HepG2 (cell line): ENCODE data around the gene TRIO.

Experiments used
- CENPX ChIP-seq: sonication (generic); formaldehyde crosslinking; IDR thresholded peaks from 2 replicates; pipeline ENCODE4 v1.9.0; 2021; ENCODE audit warnings: mild to moderate bottlenecking, missing genetic modification reagents, moderate library complexity
- CTCF ChIP-seq: sonication (generic); formaldehyde crosslinking; IDR thresholded peaks from 2 replicates; pipeline ENCODE4 v1.5.0; 2020; ENCODE audit warnings: mild to moderate bottlenecking, missing genetic modification reagents, moderate library complexity
- ESRRA ChIP-seq: sonication (generic); formaldehyde crosslinking; IDR thresholded peaks from 2 replicates; pipeline ENCODE4 v1.5.1; 2020; ENCODE audit warnings: mild to moderate bottlenecking, low read depth, missing genetic modification reagents
- KMT2B ChIP-seq: IDR thresholded peaks from 2 replicates; pipeline ENCODE4 v1.6.1; 2016; ENCODE audit warnings: missing genetic modification reagents, missing compliant biosample characterization
- YY1 ChIP-seq: IDR thresholded peaks from 2 replicates; pipeline ENCODE4 v1.6.1; 2011; ENCODE audit warnings: low read length, low read depth, moderate library complexity, mild to moderate bottlenecking; ENCODE audit not compliant: insufficient read depth, insufficient replicate concordance
- ZBTB43 ChIP-seq: sonication (generic); formaldehyde crosslinking; conservative IDR thresholded peaks from 2 replicates; pipeline ENCODE4 v1.4.0; 2020; ENCODE audit warnings: missing genetic modification reagents
- ZBTB7A ChIP-seq: sonication (generic); formaldehyde crosslinking; IDR thresholded peaks from 2 replicates; pipeline ENCODE4 v1.8.0; 2022; ENCODE audit warnings: mild to moderate bottlenecking, missing genetic modification reagents
- ZNF430 ChIP-seq: sonication (generic); formaldehyde crosslinking; IDR thresholded peaks from 2 replicates; pipeline ENCODE4 v1.9.0; 2021; ENCODE audit warnings: mild to moderate bottlenecking, missing genetic modification reagents
- ZNF558 ChIP-seq: sonication (generic); formaldehyde crosslinking; IDR thresholded peaks from 2 replicates; pipeline ENCODE4 v1.9.0; 2022; ENCODE audit warnings: mild to moderate bottlenecking, missing genetic modification reagents, borderline replicate concordance
- ZNF879 ChIP-seq: sonication (generic); formaldehyde crosslinking; IDR thresholded peaks from 2 replicates; pipeline ENCODE4 v1.8.1; 2023; ENCODE audit warnings: missing genetic modification reagents
- TF ChIP-seq, protein P1 (sequence below): IDR thresholded peaks from 2 replicates; pipeline ENCODE4 v1.6.1; 2016; ENCODE audit warnings: missing biosample characterization, missing genetic modification reagents, low read depth
- TF ChIP-seq, protein P2 (sequence below), 2 experiments: IDR thresholded peaks; 2 replicates each; pipeline ENCODE4 v1.6.1; 2011 to 2012; ENCODE audit warnings: low read length in 2 of 2, borderline replicate concordance in 1 of 2, low read depth in 1 of 2, mild to moderate bottlenecking in 1 of 2, moderate library complexity in 1 of 2

DNA sequence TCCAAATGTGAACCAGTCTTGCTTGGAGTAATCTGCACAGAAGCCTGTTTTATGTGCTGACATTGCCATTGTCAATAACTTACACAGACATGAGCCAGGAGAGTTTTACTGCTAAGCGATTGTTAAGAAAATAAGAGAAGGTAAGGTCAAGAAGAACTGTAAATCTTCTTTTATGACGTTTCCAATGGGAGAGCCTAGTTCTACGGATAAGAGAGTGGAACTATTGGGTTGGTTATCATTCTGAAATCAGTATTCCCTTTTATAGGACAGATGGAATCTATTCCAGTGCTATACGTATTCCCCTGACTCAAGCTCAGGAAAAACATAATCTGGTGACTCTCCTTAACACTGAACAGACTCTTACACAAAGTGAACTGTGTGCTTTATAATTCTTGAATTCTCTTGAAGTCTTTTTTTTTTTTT is 300.5 kb downstream of the TRIO start:
- TF ChIP-seq, protein P1, sequence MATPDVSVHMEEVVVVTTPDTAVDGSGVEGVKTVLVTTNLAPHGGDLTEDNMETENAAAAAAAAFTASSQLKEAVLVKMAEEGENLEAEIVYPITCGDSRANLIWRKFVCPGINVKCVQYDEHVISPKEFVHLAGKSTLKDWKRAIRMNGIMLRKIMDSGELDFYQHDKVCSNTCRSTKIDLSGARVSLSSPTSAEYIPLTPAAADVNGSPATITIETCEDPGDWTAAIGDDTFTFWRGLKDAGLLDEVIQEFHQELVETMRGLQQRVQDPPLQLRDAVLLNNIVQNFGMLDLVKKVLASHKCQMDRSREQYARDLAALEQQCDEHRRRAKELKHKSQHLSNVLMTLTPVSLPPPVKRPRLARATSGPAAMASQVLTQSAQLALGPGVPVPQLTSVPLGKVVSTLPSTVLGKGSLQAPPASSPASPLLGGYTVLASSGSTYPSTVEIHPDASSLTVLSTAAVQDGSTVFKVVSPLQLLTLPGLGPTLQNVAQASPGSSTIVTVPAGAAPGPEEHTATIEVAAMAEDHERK (CRISPR knock-in tag): no peak
- no peak for TF ChIP-seq KMT2B (CRISPR knock-in tag)
- TF ChIP-seq, protein P2, sequence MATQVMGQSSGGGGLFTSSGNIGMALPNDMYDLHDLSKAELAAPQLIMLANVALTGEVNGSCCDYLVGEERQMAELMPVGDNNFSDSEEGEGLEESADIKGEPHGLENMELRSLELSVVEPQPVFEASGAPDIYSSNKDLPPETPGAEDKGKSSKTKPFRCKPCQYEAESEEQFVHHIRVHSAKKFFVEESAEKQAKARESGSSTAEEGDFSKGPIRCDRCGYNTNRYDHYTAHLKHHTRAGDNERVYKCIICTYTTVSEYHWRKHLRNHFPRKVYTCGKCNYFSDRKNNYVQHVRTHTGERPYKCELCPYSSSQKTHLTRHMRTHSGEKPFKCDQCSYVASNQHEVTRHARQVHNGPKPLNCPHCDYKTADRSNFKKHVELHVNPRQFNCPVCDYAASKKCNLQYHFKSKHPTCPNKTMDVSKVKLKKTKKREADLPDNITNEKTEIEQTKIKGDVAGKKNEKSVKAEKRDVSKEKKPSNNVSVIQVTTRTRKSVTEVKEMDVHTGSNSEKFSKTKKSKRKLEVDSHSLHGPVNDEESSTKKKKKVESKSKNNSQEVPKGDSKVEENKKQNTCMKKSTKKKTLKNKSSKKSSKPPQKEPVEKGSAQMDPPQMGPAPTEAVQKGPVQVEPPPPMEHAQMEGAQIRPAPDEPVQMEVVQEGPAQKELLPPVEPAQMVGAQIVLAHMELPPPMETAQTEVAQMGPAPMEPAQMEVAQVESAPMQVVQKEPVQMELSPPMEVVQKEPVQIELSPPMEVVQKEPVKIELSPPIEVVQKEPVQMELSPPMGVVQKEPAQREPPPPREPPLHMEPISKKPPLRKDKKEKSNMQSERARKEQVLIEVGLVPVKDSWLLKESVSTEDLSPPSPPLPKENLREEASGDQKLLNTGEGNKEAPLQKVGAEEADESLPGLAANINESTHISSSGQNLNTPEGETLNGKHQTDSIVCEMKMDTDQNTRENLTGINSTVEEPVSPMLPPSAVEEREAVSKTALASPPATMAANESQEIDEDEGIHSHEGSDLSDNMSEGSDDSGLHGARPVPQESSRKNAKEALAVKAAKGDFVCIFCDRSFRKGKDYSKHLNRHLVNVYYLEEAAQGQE (IDR thresholded peaks at IDR 0.05; ENCODE audit: borderline replicate concordance in 1 of 2, low read depth in 1 of 2, low read length in 2 of 2): no peak
- TF ChIP-seq CTCF: no peak
- no peak for TF ChIP-seq ZBTB43 (CRISPR knock-in tag)
- no peak for TF ChIP-seq ZNF430
- no peak for TF ChIP-seq YY1
- no peak for TF ChIP-seq ZNF879 (CRISPR knock-in tag)
- TF ChIP-seq ESRRA: no peak
- TF ChIP-seq ZNF558 (CRISPR knock-in tag): no peak
- no peak for TF ChIP-seq CENPX
- no peak for TF ChIP-seq ZBTB7A (CRISPR knock-in tag)
